ENCODE results near the gene ATP2B2.

DNA sequence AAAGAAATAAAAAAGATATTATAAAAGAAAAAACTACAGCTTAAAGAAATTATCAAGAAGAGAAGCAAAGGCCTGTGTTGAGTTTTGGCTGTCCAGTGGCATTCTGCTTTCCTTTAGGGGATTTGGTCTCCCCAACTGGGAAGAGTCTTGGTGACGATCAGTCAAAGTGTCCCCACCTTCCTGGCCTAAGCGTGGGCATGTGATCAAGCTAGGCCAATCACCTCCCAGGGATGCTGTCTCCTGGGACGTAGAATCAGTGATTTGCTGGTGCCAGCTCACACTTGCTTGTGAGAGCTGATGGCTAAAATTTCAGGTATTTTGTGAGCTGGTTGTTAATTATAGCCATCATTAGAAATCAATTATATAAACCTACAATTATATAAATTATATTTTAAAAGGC is 69.5 kb downstream of the ATP2B2 start:
- TF ChIP-seq, protein P1, sequence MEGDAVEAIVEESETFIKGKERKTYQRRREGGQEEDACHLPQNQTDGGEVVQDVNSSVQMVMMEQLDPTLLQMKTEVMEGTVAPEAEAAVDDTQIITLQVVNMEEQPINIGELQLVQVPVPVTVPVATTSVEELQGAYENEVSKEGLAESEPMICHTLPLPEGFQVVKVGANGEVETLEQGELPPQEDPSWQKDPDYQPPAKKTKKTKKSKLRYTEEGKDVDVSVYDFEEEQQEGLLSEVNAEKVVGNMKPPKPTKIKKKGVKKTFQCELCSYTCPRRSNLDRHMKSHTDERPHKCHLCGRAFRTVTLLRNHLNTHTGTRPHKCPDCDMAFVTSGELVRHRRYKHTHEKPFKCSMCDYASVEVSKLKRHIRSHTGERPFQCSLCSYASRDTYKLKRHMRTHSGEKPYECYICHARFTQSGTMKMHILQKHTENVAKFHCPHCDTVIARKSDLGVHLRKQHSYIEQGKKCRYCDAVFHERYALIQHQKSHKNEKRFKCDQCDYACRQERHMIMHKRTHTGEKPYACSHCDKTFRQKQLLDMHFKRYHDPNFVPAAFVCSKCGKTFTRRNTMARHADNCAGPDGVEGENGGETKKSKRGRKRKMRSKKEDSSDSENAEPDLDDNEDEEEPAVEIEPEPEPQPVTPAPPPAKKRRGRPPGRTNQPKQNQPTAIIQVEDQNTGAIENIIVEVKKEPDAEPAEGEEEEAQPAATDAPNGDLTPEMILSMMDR (conservative IDR thresholded peaks at IDR 0.05; ENCODE audit: low read length) = no peak
- no peak for TF ChIP-seq EZH2phosphoT487 (IDR thresholded peaks at IDR 0.05; ENCODE audit: borderline replicate concordance)

Measured in Loucy (cell line).